Measurements from ENCODE around the gene VPS29. TPM values are rescaled to one million over a fixed set of nuclear protein-coding genes. Genes with fewer than 3 reads are reported as not detected.

Gene VPS29
- total RNA-seq, 1 donor from 2014 or later = 102 TPM

GRCh38 chr12:110451263-110451662, 50.6 kb downstream of the VPS29 start:
- DNase-seq (ENCODE audit: extremely low read depth, low read depth, low spot score) = no peak

- DNase-seq (ENCODE audit: extremely low read depth, low read depth, low spot score) = no peak
These were observed 52.0 kb downstream of the VPS29 start, which contains the start of gene ARPC3 for GRCh38 chr12:110449799-110450497. Gene ARPC3 (minus strand): TSS chr12:110450337. CDS start chr12:110450260, 77 bp downstream.

GRCh38 chr12:110444455-110444854, 57.5 kb downstream of the VPS29 start:
- DNase-seq (ENCODE audit: extremely low read depth, low read depth, low spot score) = no peak

Other genes with a start within 250 kb of the VPS29 start
- 147 and 176 TPM in 2 replicates for gene ATP2A2, start 220.9 kb downstream of the VPS29 start, total RNA-seq
- gene ANAPC7, start 98.4 kb downstream of the VPS29 start, total RNA-seq = 41.5 and 67.1 TPM in 2 replicates
- 667 and 1,344 TPM in 2 replicates for gene ARPC3, start 51.8 kb downstream of the VPS29 start, total RNA-seq
- 11.3 and 20.1 TPM in 2 replicates for gene GPN3, start 33.9 kb downstream of the VPS29 start, total RNA-seq
- 7.1 and 10.7 TPM in 2 replicates for gene FAM216A, start 33.3 kb downstream of the VPS29 start, total RNA-seq
- 0.05 and 0.29 TPM in 2 replicates for gene RAD9B, start 220 bp upstream of the VPS29 start, total RNA-seq
- 11.0 and 11.4 TPM in 2 replicates for gene PPTC7, start 81.2 kb upstream of the VPS29 start, total RNA-seq
- gene TCTN1, start 112.0 kb upstream of the VPS29 start, total RNA-seq = 34.6 and 42.7 TPM in 2 replicates
- 0.58 and 1.9 TPM in 2 replicates for gene HVCN1, start 187.0 kb upstream of the VPS29 start, total RNA-seq
- 77.5 and 90.4 TPM in 2 replicates for gene PPP1CC, start 240.8 kb upstream of the VPS29 start, total RNA-seq